HEK293 (cell line): ENCODE results near the gene ODF2.

Experiments used
- HOXC10 ChIP-seq: sonication (generic); formaldehyde crosslinking; IDR thresholded peaks from 2 replicates; pipeline ENCODE4 v1.8.1; 2023; ENCODE audit warnings: mild to moderate bottlenecking, missing genetic modification reagents
- SCRT2 ChIP-seq: fragments of 450-650 bp; formaldehyde crosslinking; IDR thresholded peaks from 2 replicates; pipeline ENCODE4 v1.5.1; 2016; ENCODE audit warnings: missing biosample characterization, missing genetic modification characterization
- ZBTB17 ChIP-seq: fragments of 450-650 bp; formaldehyde crosslinking; IDR thresholded peaks from 2 replicates; pipeline ENCODE4 v1.5.1; 2016; ENCODE audit warnings: missing biosample characterization, missing genetic modification characterization
- ZNF155 ChIP-seq: fragments of 450-650 bp; formaldehyde crosslinking; IDR thresholded peaks from 2 replicates; pipeline ENCODE4 v1.5.1; 2016; ENCODE audit warnings: missing biosample characterization, missing genetic modification characterization
- ZNF274 ChIP-seq, 2 experiments: fragments of 200-500 bp in 1 of 2; fragments of 450-650 bp in 1 of 2; sonication (Bioruptor generic) in 1 of 2; formaldehyde crosslinking in 1 of 2; IDR thresholded peaks; 2 replicates each; pipeline versions ENCODE4 v1.5.1 to v1.6.1; 2014 to 2016; ENCODE audit warnings: borderline replicate concordance in 1 of 2, inconsistent platforms in 1 of 2, low read length in 1 of 2, missing biosample characterization in 1 of 2, missing genetic modification characterization in 1 of 2
- ZNF629 ChIP-seq: fragments of 450-650 bp; formaldehyde crosslinking; IDR thresholded peaks from 2 replicates; pipeline ENCODE4 v1.5.1; 2017; ENCODE audit warnings: missing biosample characterization, missing genetic modification characterization
- ZSCAN30 ChIP-seq: fragments of 450-650 bp; IDR thresholded peaks from 2 replicates; pipeline ENCODE4 v1.5.1; 2018; ENCODE audit warnings: missing biosample characterization, mild to moderate bottlenecking, missing genetic modification characterization, moderate library complexity
- TF ChIP-seq, protein P1 (sequence below): fragments of 450-650 bp; IDR thresholded peaks from 2 replicates; pipeline ENCODE4 v1.5.1; 2018; ENCODE audit warnings: missing biosample characterization, mild to moderate bottlenecking, missing genetic modification characterization
- TF ChIP-seq, protein P2 (sequence below): fragments of 450-650 bp; formaldehyde crosslinking; IDR thresholded peaks from 2 replicates; pipeline ENCODE4 v1.5.1; 2016; ENCODE audit warnings: missing biosample characterization, missing genetic modification characterization
- TF ChIP-seq, protein P3 (sequence below): fragments of 450-650 bp; formaldehyde crosslinking; IDR thresholded peaks from 2 replicates; pipeline ENCODE4 v1.5.1; 2016; ENCODE audit warnings: missing biosample characterization, missing genetic modification characterization
- TF ChIP-seq, protein P4 (sequence below): fragments of 450-650 bp; formaldehyde crosslinking; IDR thresholded peaks from 2 replicates; pipeline ENCODE4 v1.5.1; 2016; ENCODE audit warnings: missing biosample characterization, missing genetic modification characterization

DNA sequence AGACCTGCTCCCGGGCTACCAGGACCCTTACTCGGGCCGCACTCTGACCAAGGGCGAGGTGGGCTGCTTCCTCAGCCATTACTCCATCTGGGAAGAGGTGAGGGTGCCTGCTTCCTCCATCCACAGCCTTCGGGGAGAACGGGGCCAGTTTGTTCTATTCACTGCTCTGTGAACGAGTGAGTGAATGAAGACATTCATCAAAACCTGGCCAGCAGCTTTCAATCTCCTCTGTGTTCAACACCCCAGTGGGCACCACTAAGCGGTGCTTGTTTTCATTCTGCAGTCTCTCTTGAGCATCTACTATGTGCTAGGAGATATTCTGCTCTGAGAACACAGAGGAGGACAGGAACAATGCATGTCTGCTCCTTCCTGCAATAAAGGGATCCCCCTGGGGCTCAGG is 24.6 kb upstream of the ODF2 start:
- TF ChIP-seq, protein P1, sequence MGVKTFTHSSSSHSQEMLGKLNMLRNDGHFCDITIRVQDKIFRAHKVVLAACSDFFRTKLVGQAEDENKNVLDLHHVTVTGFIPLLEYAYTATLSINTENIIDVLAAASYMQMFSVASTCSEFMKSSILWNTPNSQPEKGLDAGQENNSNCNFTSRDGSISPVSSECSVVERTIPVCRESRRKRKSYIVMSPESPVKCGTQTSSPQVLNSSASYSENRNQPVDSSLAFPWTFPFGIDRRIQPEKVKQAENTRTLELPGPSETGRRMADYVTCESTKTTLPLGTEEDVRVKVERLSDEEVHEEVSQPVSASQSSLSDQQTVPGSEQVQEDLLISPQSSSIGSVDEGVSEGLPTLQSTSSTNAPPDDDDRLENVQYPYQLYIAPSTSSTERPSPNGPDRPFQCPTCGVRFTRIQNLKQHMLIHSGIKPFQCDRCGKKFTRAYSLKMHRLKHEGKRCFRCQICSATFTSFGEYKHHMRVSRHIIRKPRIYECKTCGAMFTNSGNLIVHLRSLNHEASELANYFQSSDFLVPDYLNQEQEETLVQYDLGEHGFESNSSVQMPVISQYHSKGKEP (tag by site-specific recombination) = no peak
- TF ChIP-seq, protein P2, sequence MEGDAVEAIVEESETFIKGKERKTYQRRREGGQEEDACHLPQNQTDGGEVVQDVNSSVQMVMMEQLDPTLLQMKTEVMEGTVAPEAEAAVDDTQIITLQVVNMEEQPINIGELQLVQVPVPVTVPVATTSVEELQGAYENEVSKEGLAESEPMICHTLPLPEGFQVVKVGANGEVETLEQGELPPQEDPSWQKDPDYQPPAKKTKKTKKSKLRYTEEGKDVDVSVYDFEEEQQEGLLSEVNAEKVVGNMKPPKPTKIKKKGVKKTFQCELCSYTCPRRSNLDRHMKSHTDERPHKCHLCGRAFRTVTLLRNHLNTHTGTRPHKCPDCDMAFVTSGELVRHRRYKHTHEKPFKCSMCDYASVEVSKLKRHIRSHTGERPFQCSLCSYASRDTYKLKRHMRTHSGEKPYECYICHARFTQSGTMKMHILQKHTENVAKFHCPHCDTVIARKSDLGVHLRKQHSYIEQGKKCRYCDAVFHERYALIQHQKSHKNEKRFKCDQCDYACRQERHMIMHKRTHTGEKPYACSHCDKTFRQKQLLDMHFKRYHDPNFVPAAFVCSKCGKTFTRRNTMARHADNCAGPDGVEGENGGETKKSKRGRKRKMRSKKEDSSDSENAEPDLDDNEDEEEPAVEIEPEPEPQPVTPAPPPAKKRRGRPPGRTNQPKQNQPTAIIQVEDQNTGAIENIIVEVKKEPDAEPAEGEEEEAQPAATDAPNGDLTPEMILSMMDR (tag by site-specific recombination) = no peak
- TF ChIP-seq ZSCAN30 (tag by site-specific recombination) (no peak), HOXC10 (CRISPR knock-in tag) (no peak), ZBTB17 (tag by site-specific recombination) (no peak), SCRT2 (no peak), ZNF629 (tag by site-specific recombination) (no peak), ZNF155 (no peak), ZNF274 (IDR thresholded peaks at IDR 0.05; ENCODE audit: low read length) (no peak), ZNF274 (tag by site-specific recombination; IDR thresholded peaks at IDR 0.05; ENCODE audit: borderline replicate concordance) (no peak)
- TF ChIP-seq, protein P3, sequence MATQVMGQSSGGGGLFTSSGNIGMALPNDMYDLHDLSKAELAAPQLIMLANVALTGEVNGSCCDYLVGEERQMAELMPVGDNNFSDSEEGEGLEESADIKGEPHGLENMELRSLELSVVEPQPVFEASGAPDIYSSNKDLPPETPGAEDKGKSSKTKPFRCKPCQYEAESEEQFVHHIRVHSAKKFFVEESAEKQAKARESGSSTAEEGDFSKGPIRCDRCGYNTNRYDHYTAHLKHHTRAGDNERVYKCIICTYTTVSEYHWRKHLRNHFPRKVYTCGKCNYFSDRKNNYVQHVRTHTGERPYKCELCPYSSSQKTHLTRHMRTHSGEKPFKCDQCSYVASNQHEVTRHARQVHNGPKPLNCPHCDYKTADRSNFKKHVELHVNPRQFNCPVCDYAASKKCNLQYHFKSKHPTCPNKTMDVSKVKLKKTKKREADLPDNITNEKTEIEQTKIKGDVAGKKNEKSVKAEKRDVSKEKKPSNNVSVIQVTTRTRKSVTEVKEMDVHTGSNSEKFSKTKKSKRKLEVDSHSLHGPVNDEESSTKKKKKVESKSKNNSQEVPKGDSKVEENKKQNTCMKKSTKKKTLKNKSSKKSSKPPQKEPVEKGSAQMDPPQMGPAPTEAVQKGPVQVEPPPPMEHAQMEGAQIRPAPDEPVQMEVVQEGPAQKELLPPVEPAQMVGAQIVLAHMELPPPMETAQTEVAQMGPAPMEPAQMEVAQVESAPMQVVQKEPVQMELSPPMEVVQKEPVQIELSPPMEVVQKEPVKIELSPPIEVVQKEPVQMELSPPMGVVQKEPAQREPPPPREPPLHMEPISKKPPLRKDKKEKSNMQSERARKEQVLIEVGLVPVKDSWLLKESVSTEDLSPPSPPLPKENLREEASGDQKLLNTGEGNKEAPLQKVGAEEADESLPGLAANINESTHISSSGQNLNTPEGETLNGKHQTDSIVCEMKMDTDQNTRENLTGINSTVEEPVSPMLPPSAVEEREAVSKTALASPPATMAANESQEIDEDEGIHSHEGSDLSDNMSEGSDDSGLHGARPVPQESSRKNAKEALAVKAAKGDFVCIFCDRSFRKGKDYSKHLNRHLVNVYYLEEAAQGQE (tag by site-specific recombination) = no peak
- TF ChIP-seq, protein P4, sequence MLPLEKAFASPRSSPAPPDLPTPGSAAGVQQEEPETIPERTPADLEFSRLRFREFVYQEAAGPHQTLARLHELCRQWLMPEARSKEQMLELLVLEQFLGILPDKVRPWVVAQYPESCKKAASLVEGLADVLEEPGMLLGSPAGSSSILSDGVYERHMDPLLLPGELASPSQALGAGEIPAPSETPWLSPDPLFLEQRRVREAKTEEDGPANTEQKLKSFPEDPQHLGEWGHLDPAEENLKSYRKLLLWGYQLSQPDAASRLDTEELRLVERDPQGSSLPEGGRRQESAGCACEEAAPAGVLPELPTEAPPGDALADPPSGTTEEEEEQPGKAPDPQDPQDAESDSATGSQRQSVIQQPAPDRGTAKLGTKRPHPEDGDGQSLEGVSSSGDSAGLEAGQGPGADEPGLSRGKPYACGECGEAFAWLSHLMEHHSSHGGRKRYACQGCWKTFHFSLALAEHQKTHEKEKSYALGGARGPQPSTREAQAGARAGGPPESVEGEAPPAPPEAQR (tag by site-specific recombination) = no peak
